Mucosa of gallbladder (tissue), 1 donor: ENCODE measurements around the gene IL10RA. TPM values are rescaled to one million over a fixed set of nuclear protein-coding genes. Genes with fewer than 3 reads are reported as not detected.

Source experiments
- DNase-seq: peaks from one replicate; pipeline ENCODE4 v3.0.0-alpha.2; 2020; ENCODE audit warnings: low spot score
- total RNA-seq: library from RNA; stranded (reverse); gene quantifications from one replicate; pipeline ENCODE4 v1.2.1, GENCODE V29; 2021
- donor health status: DM: no; HTN: no; CAD: no.

IL10RA gene
- total RNA-seq, 1 donor from 2014 or later = 29.3 TPM

DNA sequence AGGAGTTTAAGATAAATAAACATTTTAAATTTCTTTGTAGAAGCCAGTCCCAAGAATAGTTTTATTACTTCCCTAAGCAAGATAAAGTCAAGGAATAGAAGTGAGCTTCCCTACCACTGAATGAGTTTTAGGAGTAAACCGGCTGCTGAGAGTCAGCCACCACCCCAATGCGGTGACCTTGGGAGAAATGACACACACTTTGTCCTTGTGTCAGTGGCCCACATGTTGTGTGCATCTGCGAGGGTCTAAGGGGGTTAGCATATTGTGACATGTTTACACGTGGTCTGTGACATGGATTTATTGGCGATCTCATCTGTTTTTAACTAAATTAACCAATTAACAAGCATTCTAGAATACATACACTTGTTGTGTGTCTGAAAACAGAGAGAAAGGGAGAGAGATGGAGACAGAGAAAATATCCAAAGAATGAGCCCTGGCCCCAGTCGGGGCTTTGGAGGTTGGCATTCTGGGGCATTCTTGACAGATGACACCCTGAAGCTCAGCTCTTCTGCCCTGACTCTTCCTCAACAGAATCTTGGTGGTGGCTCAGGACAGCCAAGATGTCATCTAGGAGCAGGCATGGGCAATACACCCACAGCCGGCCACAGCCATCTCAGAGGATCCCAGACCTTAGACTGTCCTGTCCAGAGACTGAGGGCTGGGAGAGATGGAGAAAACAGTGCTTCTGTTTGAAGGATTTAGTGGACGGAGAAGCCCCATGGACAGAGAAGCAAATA, 60.9 kb downstream of the IL10RA start:
- DNase-seq = no peak

DNA sequence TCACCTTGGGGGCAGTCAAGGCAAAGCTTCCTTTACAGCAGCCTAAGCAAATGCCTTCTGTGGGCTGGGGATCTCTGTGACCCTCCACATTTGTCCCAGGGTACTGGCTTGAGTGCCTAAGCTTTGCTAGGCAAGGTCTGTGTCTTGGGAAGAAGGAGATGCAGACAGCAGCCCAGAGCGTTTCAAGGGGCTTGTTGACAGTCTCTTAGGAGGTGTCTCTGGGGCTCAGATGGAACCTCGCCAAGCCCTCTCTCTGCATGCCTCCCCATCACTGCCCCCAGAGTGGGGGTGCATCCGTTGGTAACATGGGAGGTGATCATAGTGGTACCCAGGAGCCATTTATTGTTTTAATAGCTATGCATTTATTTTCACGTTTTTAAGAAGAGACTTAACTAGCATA, 61.6 kb downstream of the IL10RA start:
- no peak for DNase-seq

DNA sequence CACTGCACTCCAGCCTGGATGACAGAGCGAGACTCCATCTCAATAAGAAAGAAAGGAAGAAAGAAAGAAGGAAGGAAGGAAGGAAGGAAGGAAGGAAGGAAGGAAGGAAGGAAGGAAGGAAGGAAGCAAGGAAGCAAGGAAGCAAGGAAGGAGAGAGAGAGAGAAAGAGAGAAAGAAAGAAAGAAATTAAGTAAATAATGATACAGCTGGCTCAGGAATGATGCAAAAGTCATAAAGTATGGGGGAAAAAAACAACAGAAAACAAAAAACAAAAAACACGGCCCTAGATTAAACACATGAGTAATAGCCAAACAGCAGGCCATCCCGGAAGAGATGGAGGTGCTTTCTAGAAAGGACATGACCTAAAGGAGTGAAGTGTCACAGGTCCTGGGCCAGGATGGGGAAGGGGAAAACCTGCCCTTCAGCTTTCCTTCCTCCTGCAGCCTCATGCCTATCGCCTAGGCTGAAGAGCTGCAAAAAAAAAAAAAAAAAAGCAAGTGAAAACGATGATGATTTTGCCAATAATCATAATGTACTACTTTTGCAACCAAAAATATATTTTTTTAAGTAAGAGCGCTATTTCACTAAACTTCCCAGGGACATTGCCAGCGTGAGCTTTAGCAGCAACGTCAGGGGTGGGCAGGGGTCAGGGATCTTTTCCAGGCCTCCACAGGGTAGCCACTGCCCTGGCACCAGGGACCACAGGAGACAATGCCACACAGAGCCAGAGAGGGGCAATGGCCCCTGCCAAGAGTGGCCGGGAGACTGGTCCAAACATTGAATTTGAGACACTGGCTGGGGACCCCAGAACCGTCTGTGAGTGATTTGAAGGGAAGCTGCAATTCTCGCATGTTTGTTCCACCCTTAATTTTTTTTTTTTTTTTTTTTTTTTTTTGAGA, 62.5 kb downstream of the IL10RA start:
- DNase-seq = no peak

DNA sequence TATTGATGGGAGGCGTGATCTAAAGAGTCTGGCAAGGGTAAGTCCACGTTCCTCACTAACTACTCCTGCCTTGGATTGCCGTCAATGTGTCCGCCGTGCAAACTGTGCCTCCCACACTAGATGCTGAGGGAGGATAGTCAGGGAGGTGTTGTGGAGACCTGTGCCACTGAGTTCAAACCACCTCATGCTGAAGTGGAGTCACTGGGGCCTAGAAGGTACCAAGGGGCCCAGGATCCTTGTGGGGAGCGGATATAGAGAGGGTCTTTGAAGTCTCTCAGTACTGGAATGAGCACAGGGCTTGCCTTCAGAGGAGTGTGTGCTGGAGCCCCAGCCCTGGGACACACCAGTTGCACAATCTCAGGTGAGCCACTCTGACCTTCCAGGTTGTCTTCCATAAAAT, 63.6 kb downstream of the IL10RA start:
- no peak for DNase-seq

DNA sequence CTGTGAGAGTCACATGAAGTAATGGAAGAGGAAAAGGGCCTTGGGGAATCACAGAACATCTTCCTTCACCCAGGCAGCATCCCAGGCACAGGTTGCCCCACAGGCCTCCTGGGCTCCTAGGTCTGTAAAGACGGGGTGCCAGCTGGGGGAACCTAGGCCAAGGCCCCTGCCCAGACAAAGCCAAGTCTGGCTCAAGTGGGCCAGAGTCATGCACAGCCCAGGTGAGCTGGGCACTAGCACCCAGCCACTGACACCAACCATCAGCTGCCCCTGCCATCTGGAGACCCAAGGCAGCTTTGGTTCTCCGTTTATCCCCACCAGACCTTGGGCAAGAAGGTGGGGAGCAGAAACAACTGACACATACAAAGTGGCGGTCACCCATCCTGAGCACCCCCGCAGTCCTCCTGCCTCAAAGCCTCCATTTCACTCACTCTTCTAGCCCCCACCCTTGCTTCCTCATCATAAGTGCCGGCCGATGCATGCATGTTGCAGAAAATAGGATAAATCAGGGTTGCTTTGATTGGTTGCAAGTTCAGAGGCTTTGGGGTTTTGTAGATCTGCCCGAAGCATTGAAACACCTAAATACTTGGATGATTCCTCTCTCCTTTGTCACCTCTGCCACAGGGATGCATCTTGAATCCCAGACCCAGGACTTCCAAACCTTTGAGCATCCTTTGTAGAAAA, 64.2 kb downstream of the IL10RA start:
- DNase-seq = no peak

Other genes with a start within 250 kb of the IL10RA start
- 8.0 TPM for gene DSCAML1, start 189.2 kb upstream of the IL10RA start, total RNA-seq
- 1,539 TPM for gene FXYD2, start 161.7 kb upstream of the IL10RA start, total RNA-seq
- 185 TPM for gene FXYD6, start 109.7 kb upstream of the IL10RA start, total RNA-seq
- gene TMPRSS13, start 57.0 kb upstream of the IL10RA start, total RNA-seq = 0.63 TPM
- 180 TPM for gene TMPRSS4, start 90.7 kb downstream of the IL10RA start, total RNA-seq
- gene SMIM35, start 100.6 kb downstream of the IL10RA start, total RNA-seq = not detected
- gene SCN4B, start 166.4 kb downstream of the IL10RA start, total RNA-seq = 3.5 TPM
- 0.69 TPM for gene SCN2B, start 190.2 kb downstream of the IL10RA start, total RNA-seq
- gene JAML, start 238.6 kb downstream of the IL10RA start, total RNA-seq = 12.9 TPM